ENCODE results near the gene HGS. TPM values are rescaled to one million over a fixed set of nuclear protein-coding genes. Genes with fewer than 3 reads are reported as not detected.

The HGS gene
- total and polyA plus RNA-seq, 2 of the 13 experiments (the other 11 are each of a cell fraction or from before 2014, with no cell fraction given), result 73.3 to 78.1 TPM

- no peak for TF ChIP-seq TIGD3 (CRISPR knock-in tag; IDR thresholded peaks at IDR 0.05; ENCODE audit: borderline replicate concordance)
- no peak for TF ChIP-seq SP140L (CRISPR knock-in tag; IDR thresholded peaks at IDR 0.05; ENCODE audit: borderline replicate concordance)
- TF ChIP-seq NFRKB (IDR thresholded peaks at IDR 0.05), result no peak
- no peak for TF ChIP-seq PAF1 (CRISPR knock-in tag; IDR thresholded peaks at IDR 0.05)
- TF ChIP-seq SIN3B (IDR thresholded peaks at IDR 0.05; ENCODE audit: low read length), result no peak
- no peak for TF ChIP-seq ZKSCAN5 (CRISPR knock-in tag; IDR thresholded peaks at IDR 0.05)
- no peak for TF ChIP-seq CENPBD1 (CRISPR knock-in tag; IDR thresholded peaks at IDR 0.05; ENCODE audit: borderline replicate concordance, low read depth)
- no peak for TF ChIP-seq RFXANK (CRISPR knock-in tag; IDR thresholded peaks at IDR 0.05)
- no peak for TF ChIP-seq ATF4 (CRISPR knock-in tag; IDR thresholded peaks at IDR 0.05)
- no peak for TF ChIP-seq SNAPC4 (CRISPR knock-in tag; IDR thresholded peaks at IDR 0.05)
- no peak for TF ChIP-seq TRIM24 (CRISPR knock-in tag; IDR thresholded peaks at IDR 0.05)
- TF ChIP-seq PBX2 (CRISPR knock-in tag; IDR thresholded peaks at IDR 0.05), result no peak
- no peak for TF ChIP-seq FOSL2 (CRISPR knock-in tag; IDR thresholded peaks at IDR 0.05)
- no peak for TF ChIP-seq GABPA (IDR thresholded peaks at IDR 0.05; ENCODE audit: low read depth, low read length)
- no peak for TF ChIP-seq GABPA (CRISPR knock-in tag; IDR thresholded peaks at IDR 0.05; ENCODE audit: low read depth)
- no peak for TF ChIP-seq HOXA5 (CRISPR knock-in tag; IDR thresholded peaks at IDR 0.05)
- no peak for TF ChIP-seq SNAPC2 (CRISPR knock-in tag; IDR thresholded peaks at IDR 0.05)
- TF ChIP-seq WIZ (CRISPR knock-in tag; IDR thresholded peaks at IDR 0.05), result peak; percentile 62; the same call in 1 of the 2 replicates
- peak; percentile 38 for TF ChIP-seq ASH2L (IDR thresholded peaks at IDR 0.05; ENCODE audit: insufficient read length, low read depth, low read length)
- TF ChIP-seq HDAC1 (CRISPR knock-in tag; IDR thresholded peaks at IDR 0.05), result 0 out of 2 replicates have a peak, but pooled peaks have one; percentile 28
- no peak for TF ChIP-seq MAF1 (CRISPR knock-in tag; IDR thresholded peaks at IDR 0.05; ENCODE audit: borderline replicate concordance)
- peak; percentile 74 for TF ChIP-seq MED1 (CRISPR knock-in tag; IDR thresholded peaks at IDR 0.05)
- no peak for TF ChIP-seq SALL2 (CRISPR knock-in tag; IDR thresholded peaks at IDR 0.05)
These were observed 28.3 kb upstream of the HGS start (continued) for GRCh38 chr17:81655378-81656117.
